ENCODE data around the gene TRAF3IP3.
A peak's percentile ranks its signal among the peaks of the same experiment; 100 is the strongest.

TRAF3IP3 gene

GRCh38 chr1:209819058-209819457, 63.2 kb downstream of the TRAF3IP3 start:
- no peak overlapping the region for H3K9ac ChIP-seq (ENCODE audit: low read depth in 1 of 2, low read length in 2 of 2)
- peaks cover 0 to 3% of the 10 kb centered on the region in 2 donors for H3K27me3 ChIP-seq (ENCODE audit: control insufficient read depth in 1 of 2, insufficient read depth in 2 of 2, low read length in 2 of 2)
- H3K4me3 ChIP-seq (ENCODE audit: low read depth in 1 of 2, low read length in 2 of 2): no peak overlapping the region
- H3K9me3 ChIP-seq (ENCODE audit: control insufficient read depth in 1 of 2, low read length in 2 of 2): no peaks in the 10 kb centered on the region
- no peak overlapping the region for H3K27ac ChIP-seq (ENCODE audit: low read depth, low read length)
- H3K4me1 ChIP-seq (ENCODE audit: control insufficient read depth in 1 of 2, insufficient read depth in 2 of 2, low read length in 2 of 2): peaks cover 0 to 3% of the 10 kb centered on the region in 2 donors
- H3K36me3 ChIP-seq (ENCODE audit: control insufficient read depth in 1 of 2, insufficient read depth in 2 of 2, low read length in 2 of 2): no peaks in the 10 kb centered on the region

GRCh38 chr1:209820986-209821385, 65.1 kb downstream of the TRAF3IP3 start:
- peaks cover 0 to 3% of the 10 kb centered on the region in 2 donors for H3K27me3 ChIP-seq (ENCODE audit: control insufficient read depth in 1 of 2, insufficient read depth in 2 of 2, low read length in 2 of 2)
- no peak overlapping the region for H3K9ac ChIP-seq (ENCODE audit: low read depth in 1 of 2, low read length in 2 of 2)
- no peaks in the 10 kb centered on the region for H3K36me3 ChIP-seq (ENCODE audit: control insufficient read depth in 1 of 2, insufficient read depth in 2 of 2, low read length in 2 of 2)
- no peaks in the 10 kb centered on the region for H3K9me3 ChIP-seq (ENCODE audit: control insufficient read depth in 1 of 2, low read length in 2 of 2)
- H3K27ac ChIP-seq (ENCODE audit: low read depth, low read length): no peak overlapping the region
- H3K4me3 ChIP-seq (ENCODE audit: low read depth in 1 of 2, low read length in 2 of 2): no peak overlapping the region
- peaks cover 0 to 3% of the 10 kb centered on the region in 2 donors for H3K4me1 ChIP-seq (ENCODE audit: control insufficient read depth in 1 of 2, insufficient read depth in 2 of 2, low read length in 2 of 2)

GRCh38 chr1:209822706-209823105, 66.9 kb downstream of the TRAF3IP3 start:
- Histone ChIP-seq H3K36me3 (ENCODE audit: control insufficient read depth in 1 of 2, insufficient read depth in 2 of 2, low read length in 2 of 2) (no peaks in the 10 kb centered on the region), H3K9ac (ENCODE audit: low read depth in 1 of 2, low read length in 2 of 2) (no peak overlapping the region), H3K4me1 (ENCODE audit: control insufficient read depth in 1 of 2, insufficient read depth in 2 of 2, low read length in 2 of 2) (peaks cover 0 to 3% of the 10 kb centered on the region in 2 donors), H3K9me3 (ENCODE audit: control insufficient read depth in 1 of 2, low read length in 2 of 2) (no peaks in the 10 kb centered on the region), H3K4me3 (ENCODE audit: low read depth in 1 of 2, low read length in 2 of 2) (no peak overlapping the region), H3K27ac (ENCODE audit: low read depth, low read length) (no peak overlapping the region), H3K27me3 (ENCODE audit: control insufficient read depth in 1 of 2, insufficient read depth in 2 of 2, low read length in 2 of 2) (peaks cover 0 to 1% of the 10 kb centered on the region in 2 donors)

GRCh38 chr1:209823143-209824041, 67.5 kb downstream of the TRAF3IP3 start:
- no peaks in the 10 kb centered on the region for H3K27me3 ChIP-seq (ENCODE audit: control insufficient read depth in 1 of 2, insufficient read depth in 2 of 2, low read length in 2 of 2)
- no peak overlapping the region for H3K4me3 ChIP-seq (ENCODE audit: low read depth in 1 of 2, low read length in 2 of 2)
- no peaks in the 10 kb centered on the region for H3K36me3 ChIP-seq (ENCODE audit: control insufficient read depth in 1 of 2, insufficient read depth in 2 of 2, low read length in 2 of 2)
- peaks cover 0 to 3% of the 10 kb centered on the region in 2 donors for H3K4me1 ChIP-seq (ENCODE audit: control insufficient read depth in 1 of 2, insufficient read depth in 2 of 2, low read length in 2 of 2)
- no peak overlapping the region for H3K9ac ChIP-seq (ENCODE audit: low read depth in 1 of 2, low read length in 2 of 2)
- no peaks in the 10 kb centered on the region for H3K9me3 ChIP-seq (ENCODE audit: control insufficient read depth in 1 of 2, low read length in 2 of 2)
- H3K27ac ChIP-seq (ENCODE audit: low read depth, low read length): no peak overlapping the region

- no peak overlapping the region for H3K9ac ChIP-seq (ENCODE audit: low read depth in 1 of 2, low read length in 2 of 2)
- H3K27me3 ChIP-seq (ENCODE audit: control insufficient read depth in 1 of 2, insufficient read depth in 2 of 2, low read length in 2 of 2): no peaks in the 10 kb centered on the region
- no peaks in the 10 kb centered on the region for H3K9me3 ChIP-seq (ENCODE audit: control insufficient read depth in 1 of 2, low read length in 2 of 2)
- no peak overlapping the region for H3K4me3 ChIP-seq (ENCODE audit: low read depth in 1 of 2, low read length in 2 of 2)
- peaks cover 2% of the 10 kb centered on the region in 2 donors for H3K36me3 ChIP-seq (ENCODE audit: control insufficient read depth in 1 of 2, insufficient read depth in 2 of 2, low read length in 2 of 2)
- H3K27ac ChIP-seq (ENCODE audit: low read depth, low read length): no peak overlapping the region
- peaks cover 3% of the 10 kb centered on the region in 2 donors for H3K4me1 ChIP-seq (ENCODE audit: control insufficient read depth in 1 of 2, insufficient read depth in 2 of 2, low read length in 2 of 2)
Measured at GRCh38 chr1:209825591-209826434, 70.0 kb downstream of the TRAF3IP3 start.

- peak within 1 kb of the TSS; percentile 49 for H3K27ac ChIP-seq (ENCODE audit: low read depth, low read length)
- H3K4me1 ChIP-seq (ENCODE audit: control insufficient read depth in 1 of 2, insufficient read depth in 2 of 2, low read length in 2 of 2): peaks cover 3% of the 10 kb centered on the region in 2 donors
- peak within 1 kb of the TSS; percentile 35 to 73 for H3K9ac ChIP-seq (ENCODE audit: low read depth in 1 of 2, low read length in 2 of 2)
- peak within 1 kb of the TSS; percentile 95 to 98 for H3K4me3 ChIP-seq (ENCODE audit: low read depth in 1 of 2, low read length in 2 of 2)
- H3K9me3 ChIP-seq (ENCODE audit: control insufficient read depth in 1 of 2, low read length in 2 of 2): no peaks in the 10 kb centered on the region
- H3K27me3 ChIP-seq (ENCODE audit: control insufficient read depth in 1 of 2, insufficient read depth in 2 of 2, low read length in 2 of 2): no peaks in the 10 kb centered on the region
- peaks cover 4 to 18% of the 10 kb centered on the region in 2 donors for H3K36me3 ChIP-seq (ENCODE audit: control insufficient read depth in 1 of 2, insufficient read depth in 2 of 2, low read length in 2 of 2)
Measured at GRCh38 chr1:209827384-209828262, 71.8 kb downstream of the TRAF3IP3 start, which contains the start of gene UTP25. Gene UTP25, plus strand, starts transcription at chr1:209827972. Its CDS starts 92 bp downstream, at chr1:209828064.

GRCh38 chr1:209829716-209830115, 73.9 kb downstream of the TRAF3IP3 start:
- no peak overlapping the region for H3K4me3 ChIP-seq (ENCODE audit: low read depth in 1 of 2, low read length in 2 of 2)
- H3K9ac ChIP-seq (ENCODE audit: low read depth in 1 of 2, low read length in 2 of 2): no peak overlapping the region
- H3K27ac ChIP-seq (ENCODE audit: low read depth, low read length): no peak overlapping the region
- peaks cover 0 to 3% of the 10 kb centered on the region in 2 donors for H3K4me1 ChIP-seq (ENCODE audit: control insufficient read depth in 1 of 2, insufficient read depth in 2 of 2, low read length in 2 of 2)
- H3K36me3 ChIP-seq (ENCODE audit: control insufficient read depth in 1 of 2, insufficient read depth in 2 of 2, low read length in 2 of 2): peaks cover 21 to 39% of the 10 kb centered on the region in 2 donors
- H3K27me3 ChIP-seq (ENCODE audit: control insufficient read depth in 1 of 2, insufficient read depth in 2 of 2, low read length in 2 of 2): no peaks in the 10 kb centered on the region
- no peaks in the 10 kb centered on the region for H3K9me3 ChIP-seq (ENCODE audit: control insufficient read depth in 1 of 2, low read length in 2 of 2)

GRCh38 chr1:209830722-209831121, 74.9 kb downstream of the TRAF3IP3 start:
- Histone ChIP-seq H3K36me3 (ENCODE audit: control insufficient read depth in 1 of 2, insufficient read depth in 2 of 2, low read length in 2 of 2) (peaks cover 29 to 49% of the 10 kb centered on the region in 2 donors), H3K9ac (ENCODE audit: low read depth in 1 of 2, low read length in 2 of 2) (no peak overlapping the region), H3K27ac (ENCODE audit: low read depth, low read length) (no peak overlapping the region), H3K9me3 (ENCODE audit: control insufficient read depth in 1 of 2, low read length in 2 of 2) (no peaks in the 10 kb centered on the region), H3K4me3 (ENCODE audit: low read depth in 1 of 2, low read length in 2 of 2) (no peak overlapping the region), H3K4me1 (ENCODE audit: control insufficient read depth in 1 of 2, insufficient read depth in 2 of 2, low read length in 2 of 2) (peaks cover 0 to 3% of the 10 kb centered on the region in 2 donors), H3K27me3 (ENCODE audit: control insufficient read depth in 1 of 2, insufficient read depth in 2 of 2, low read length in 2 of 2) (no peaks in the 10 kb centered on the region)

GRCh38 chr1:209831615-209832014, 75.8 kb downstream of the TRAF3IP3 start:
- Histone ChIP-seq H3K36me3 (ENCODE audit: control insufficient read depth in 1 of 2, insufficient read depth in 2 of 2, low read length in 2 of 2) (peaks cover 29 to 58% of the 10 kb centered on the region in 2 donors), H3K27me3 (ENCODE audit: control insufficient read depth in 1 of 2, insufficient read depth in 2 of 2, low read length in 2 of 2) (no peaks in the 10 kb centered on the region), H3K9ac (ENCODE audit: low read depth in 1 of 2, low read length in 2 of 2) (no peak overlapping the region), H3K4me1 (ENCODE audit: control insufficient read depth in 1 of 2, insufficient read depth in 2 of 2, low read length in 2 of 2) (peaks cover 0 to 3% of the 10 kb centered on the region in 2 donors), H3K4me3 (ENCODE audit: low read depth in 1 of 2, low read length in 2 of 2) (no peak overlapping the region), H3K27ac (ENCODE audit: low read depth, low read length) (no peak overlapping the region), H3K9me3 (ENCODE audit: control insufficient read depth in 1 of 2, low read length in 2 of 2) (no peaks in the 10 kb centered on the region)
